ENCODE data around the gene FIGLA.

- TF ChIP-seq POLR2A (IDR thresholded peaks at IDR 0.05) (no peak), POLR2AphosphoS5 (IDR thresholded peaks at IDR 0.05) (no peak)
These were observed 19.0 kb downstream of the FIGLA start for GRCh38 chr2:70771446-70771845.
